A673 (cell line): ENCODE data around the gene GPR141.

Source experiments
- CTCF ChIP-seq: fragments of 300-800, 200-600 bp; sonication (generic); conservative IDR thresholded peaks from 2 replicates; pipeline ENCODE4 v1.5.1; 2017; ENCODE audit warnings: low read depth, mild to moderate bottlenecking, antibody characterized with exemption, low read length, moderate library complexity, mixed read lengths
- EZH2 ChIP-seq: fragments of 200-600 bp; sonication (generic); IDR thresholded peaks from 2 replicates; pipeline ENCODE4 v1.6.1; 2017; ENCODE audit warnings: borderline replicate concordance, low read depth, mild to moderate bottlenecking, mixed read lengths, antibody characterized with exemption, low read length; ENCODE audit not compliant: poor library complexity, severe bottlenecking

GRCh38 chr7:37671876-37672275 is 11.7 kb upstream of the GPR141 start:
- TF ChIP-seq CTCF (no peak), EZH2 (no peak)
